Neuronal stem cell (in vitro differentiated cells): ENCODE results near the gene HDGF.

Experiments used
- DNase-seq: peaks from one replicate; pipeline ENCODE4 v3.0.0-alpha.2; 2013; ENCODE audit warnings: low spot score
- H2AFZ ChIP-seq: one replicate; pipeline ENCODE4 v1.6.1; 2013; ENCODE audit warnings: mild to moderate bottlenecking, low read length, inconsistent platforms
- H2AK5ac ChIP-seq: 2 replicates; pipeline ENCODE4 v1.6.1; 2013; ENCODE audit warnings: low read depth, mild to moderate bottlenecking, inconsistent platforms, low read length, moderate library complexity, mixed read lengths
- H2BK120ac ChIP-seq: 2 replicates; pipeline ENCODE4 v1.6.1; 2013; ENCODE audit warnings: low read depth, mild to moderate bottlenecking, inconsistent platforms, low read length, moderate library complexity, mixed read lengths
- H2BK12ac ChIP-seq: one replicate; pipeline ENCODE4 v1.6.1; 2013; ENCODE audit warnings: low read length, inconsistent platforms
- H2BK15ac ChIP-seq: 2 replicates; pipeline ENCODE4 v1.6.1; 2013; ENCODE audit warnings: mild to moderate bottlenecking, low read length, inconsistent platforms, mixed read lengths
- H2BK5ac ChIP-seq: one replicate; pipeline ENCODE4 v1.6.1; 2013; ENCODE audit warnings: inconsistent platforms, mild to moderate bottlenecking, low read length, moderate library complexity
- H3K14ac ChIP-seq: one replicate; pipeline ENCODE4 v1.6.1; 2013; ENCODE audit warnings: low read length, inconsistent platforms
- H3K18ac ChIP-seq: 2 replicates; pipeline ENCODE4 v1.6.1; 2013; ENCODE audit warnings: low read length, inconsistent platforms
- H3K23ac ChIP-seq: 2 replicates; pipeline ENCODE4 v1.6.1; 2013; ENCODE audit warnings: low read depth, mild to moderate bottlenecking, mixed read lengths, low read length, inconsistent platforms; ENCODE audit not compliant: poor library complexity
- H3K27ac ChIP-seq: replicated peaks from 3 replicates; pipeline ENCODE4 v1.5.1; 2013; ENCODE audit warnings: low read length, inconsistent platforms
- H3K27me3 ChIP-seq, 3 experiments: 2 replicates each; pipeline ENCODE4 v1.6.1; 2013; ENCODE audit warnings: low read length in 3 of 3, mild to moderate bottlenecking in 2 of 3, inconsistent platforms in 1 of 3, low read depth in 1 of 3, mixed read lengths in 1 of 3, moderate library complexity in 1 of 3; ENCODE audit not compliant: control insufficient read depth in 3 of 3, insufficient read depth in 3 of 3
- H3K36me3 ChIP-seq, 2 donors: replicated peaks in 1 of 2; 2 replicates each; pipeline ENCODE4 v1.6.1; 2013; ENCODE audit warnings: low read length in 2 of 2; ENCODE audit not compliant: control insufficient read depth in 2 of 2, insufficient read depth in 2 of 2
- H3K4ac ChIP-seq: 2 replicates; pipeline ENCODE4 v1.6.1; 2013; ENCODE audit warnings: inconsistent platforms, mild to moderate bottlenecking, low read length, moderate library complexity
- H3K4me1 ChIP-seq, 2 donors: 1 replicate in 1 of 2; 2 replicates in 1 of 2; pipeline ENCODE4 v1.6.1; 2013; ENCODE audit warnings: low read length in 2 of 2, low read depth in 1 of 2; ENCODE audit not compliant: control insufficient read depth in 2 of 2, insufficient read depth in 1 of 2
- H3K4me2 ChIP-seq: one replicate; pipeline ENCODE4 v1.6.1; 2013; ENCODE audit warnings: mild to moderate bottlenecking, low read length, inconsistent platforms; ENCODE audit not compliant: insufficient read depth, poor library complexity, severe bottlenecking
- H3K4me3 ChIP-seq, 2 donors: 2 replicates each; pipeline ENCODE4 v1.5.1; 2013; ENCODE audit warnings: low read length in 2 of 2, mild to moderate bottlenecking in 2 of 2, inconsistent platforms in 1 of 2, moderate library complexity in 1 of 2
- H3K79me1 ChIP-seq: one replicate; pipeline ENCODE4 v1.6.1; 2013; ENCODE audit warnings: low read depth, mild to moderate bottlenecking, inconsistent platforms, low read length, moderate library complexity
- H3K9ac ChIP-seq: one replicate; pipeline ENCODE4 v1.6.1; 2013; ENCODE audit warnings: mild to moderate bottlenecking, low read depth, low read length, inconsistent platforms; ENCODE audit not compliant: poor library complexity
- H3K9me3 ChIP-seq, 2 donors: replicated peaks in 1 of 2; 2 replicates each; pipeline versions ENCODE3 to v1.6.1; 2013; ENCODE audit warnings: low read length in 2 of 2, mild to moderate bottlenecking in 2 of 2, inconsistent platforms in 1 of 2, low read depth in 1 of 2, mixed read lengths in 1 of 2, moderate library complexity in 1 of 2; ENCODE audit not compliant: control insufficient read depth in 2 of 2, insufficient read depth in 1 of 2
- H4K8ac ChIP-seq: one replicate; pipeline ENCODE4 v1.6.1; 2013; ENCODE audit warnings: low read depth, mild to moderate bottlenecking, inconsistent platforms, low read length, moderate library complexity
- H4K91ac ChIP-seq: one replicate; pipeline ENCODE4 v1.6.1; 2013; ENCODE audit warnings: low read length, low read depth, mild to moderate bottlenecking, inconsistent platforms; ENCODE audit not compliant: poor library complexity
- WGBS, 2 donors: extraction: QIAGEN DNeasy Blood & Tissue Kit; methylation state at CpG; one replicate each; pipeline ENCODE4 v1.1.7; 2013; ENCODE audit warnings: missing lambda C conversion rate in 2 of 2, mixed read lengths in 1 of 2; ENCODE audit not compliant: insufficient read length in 2 of 2, insufficient replicate concordance in 1 of 2; ENCODE audit errors: extremely low coverage in 2 of 2; 5-methylcytosine and 5-hydroxymethylcytosine counted together

Gene HDGF

DNA sequence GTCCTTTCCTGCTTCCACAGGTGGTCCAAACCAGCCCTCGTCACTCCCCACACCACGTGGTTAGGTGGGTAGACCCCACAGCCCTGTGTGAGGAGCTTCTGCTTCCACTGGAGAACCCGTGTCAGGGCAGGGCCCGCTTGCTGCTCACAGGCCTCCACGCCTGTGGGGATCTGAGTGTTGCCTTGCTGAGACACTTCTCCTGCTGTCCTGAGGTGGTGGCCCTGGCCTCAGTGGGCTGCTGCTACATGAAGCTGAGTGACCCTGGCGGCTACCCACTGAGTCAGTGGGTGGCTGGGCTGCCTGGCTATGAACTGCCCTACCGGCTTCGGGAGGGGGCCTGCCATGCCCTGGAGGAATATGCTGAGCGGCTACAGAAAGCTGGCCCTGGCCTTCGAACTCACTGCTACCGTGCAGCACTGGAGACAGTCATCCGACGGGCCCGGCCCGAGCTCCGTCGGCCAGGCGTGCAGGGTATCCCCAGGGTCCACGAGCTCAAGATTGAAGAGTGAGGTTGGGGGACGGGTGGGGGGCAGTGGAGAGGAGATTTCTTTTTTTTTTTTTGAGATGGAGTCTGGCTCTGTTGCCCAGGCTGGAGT lies 17.4 kb downstream of the HDGF start:
- Histone ChIP-seq H3K23ac (peak overlapping the region; percentile 34), H3K4me3 (no peak overlapping the region), H2AFZ (no peak overlapping the region), H2BK15ac (no peak overlapping the region), H3K4me2 (no peak overlapping the region), H3K27ac (no peak overlapping the region), H3K14ac (no peak overlapping the region), H3K9ac (peak overlapping the region; percentile 12), H2BK5ac (no peak overlapping the region), H3K4ac (no peak overlapping the region), H4K91ac (no peak overlapping the region), H3K9me3 (no peaks in the 10 kb centered on the region), H3K4me1 (peaks cover 1 to 4% of the 10 kb centered on the region in 2 donors), H2BK12ac (no peak overlapping the region), H3K36me3 (peaks cover 21 to 72% of the 10 kb centered on the region in 2 donors), H2AK5ac (no peak overlapping the region), H3K18ac (no peak overlapping the region), H3K27me3 (no peaks in the 10 kb centered on the region), H3K79me1 (peaks cover 2% of the 10 kb centered on the region), H2BK120ac (no peak overlapping the region), H4K8ac (no peak overlapping the region)
- no peak for DNase-seq
- WGBS, 2 donors = no CpG with 5 or more reads among the region's 20 CpGs

- no peak within 1 kb of the TSS for H3K4ac ChIP-seq
- H4K8ac ChIP-seq = no peak within 1 kb of the TSS
- peak within 1 kb of the TSS; percentile 88 to 95 for H3K4me3 ChIP-seq
- H3K9ac ChIP-seq = peak within 1 kb of the TSS; percentile 96
- H3K14ac ChIP-seq = no peak within 1 kb of the TSS
- H3K79me1 ChIP-seq = peaks cover 5% of the 10 kb centered on the region
- H2AK5ac ChIP-seq = peak within 1 kb of the TSS; percentile 67
- no peak within 1 kb of the TSS for H4K91ac ChIP-seq
- no peaks in the 10 kb centered on the region for H3K9me3 ChIP-seq
- no peak within 1 kb of the TSS for H2BK120ac ChIP-seq
- H3K23ac ChIP-seq = peak within 1 kb of the TSS; percentile 65
- H3K36me3 ChIP-seq = peaks cover 21 to 61% of the 10 kb centered on the region in 2 donors
- H2BK12ac ChIP-seq = no peak within 1 kb of the TSS
- H3K4me1 ChIP-seq = peaks cover 15 to 30% of the 10 kb centered on the region in 2 donors
- peak within 1 kb of the TSS; percentile 91 for H3K18ac ChIP-seq
- H2BK5ac ChIP-seq = peak within 1 kb of the TSS; percentile 82
- peak within 1 kb of the TSS; percentile 59 for H3K27ac ChIP-seq
- H2BK15ac ChIP-seq = no peak within 1 kb of the TSS
- no CpG with 5 or more reads among the region's 57 CpGs for WGBS, 2 donors
- H3K27me3 ChIP-seq = no peaks in the 10 kb centered on the region
- H2AFZ ChIP-seq = peak within 1 kb of the TSS; percentile 91
- peak; percentile 94 for DNase-seq
- H3K4me2 ChIP-seq = peak within 1 kb of the TSS; percentile 89
These were observed 22.6 kb downstream of the HDGF start, which contains the start of gene ISG20L2 for GRCh38 chr1:156728599-156729462. Gene ISG20L2, minus strand, starts transcription at chr1:156728766. Its CDS starts 1,114 bp downstream, at chr1:156727652.

DNA sequence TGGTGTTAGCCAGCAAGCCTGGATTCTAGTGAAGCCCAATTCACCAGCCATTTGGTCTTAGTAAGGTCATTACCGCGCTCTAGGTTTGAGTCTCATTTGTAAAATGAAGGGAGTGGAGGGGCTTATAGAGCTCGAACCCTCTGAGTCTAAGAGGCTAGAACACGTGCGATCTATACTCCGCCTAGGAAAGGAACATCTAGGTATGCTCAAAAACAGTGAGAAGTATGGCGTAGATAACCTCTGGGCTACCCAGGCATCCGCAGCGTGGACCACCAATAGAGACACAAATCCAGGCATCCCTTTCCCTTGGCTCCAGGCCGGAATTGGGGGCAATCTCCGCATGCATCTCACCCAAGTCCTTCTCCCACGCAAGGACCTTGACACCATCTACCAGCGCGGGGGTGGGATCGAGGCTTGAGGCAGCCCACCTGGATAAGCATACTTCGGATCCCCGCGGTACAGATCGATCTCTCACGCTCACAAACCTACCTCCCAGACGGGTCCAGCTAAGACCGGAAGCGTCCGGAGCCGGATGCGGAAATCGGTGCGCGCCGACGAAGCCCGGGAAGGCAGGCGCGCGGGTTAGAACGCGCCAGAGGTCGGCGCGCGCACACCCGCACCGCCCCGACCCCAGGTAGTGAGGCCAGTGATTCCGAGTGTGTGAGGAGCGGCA lies 23.4 kb downstream of the HDGF start, which contains the start of gene METTL25B:
METTL25B (plus strand) TSS at position 544 of the 673 bp plus-strand sequence. CDS start 636 bp downstream, outside the sequence.
- no peak within 1 kb of the TSS for H3K4ac ChIP-seq
- H2BK15ac ChIP-seq = no peak within 1 kb of the TSS
- peak within 1 kb of the TSS; percentile 91 for H3K18ac ChIP-seq
- H3K4me2 ChIP-seq = peak within 1 kb of the TSS; percentile 89
- H3K9me3 ChIP-seq = no peaks in the 10 kb centered on the region
- H3K79me1 ChIP-seq = peaks cover 5% of the 10 kb centered on the region
- H3K23ac ChIP-seq = peak within 1 kb of the TSS; percentile 65
- DNase-seq = peak; percentile 76
- no CpG with 5 or more reads among the region's 46 CpGs for WGBS, 2 donors
- H2AK5ac ChIP-seq = peak within 1 kb of the TSS; percentile 67
- H2BK5ac ChIP-seq = peak within 1 kb of the TSS; percentile 82
- H3K27me3 ChIP-seq = no peaks in the 10 kb centered on the region
- H2BK12ac ChIP-seq = no peak within 1 kb of the TSS
- peaks cover 27 to 61% of the 10 kb centered on the region in 2 donors for H3K36me3 ChIP-seq
- H3K4me1 ChIP-seq = peaks cover 15 to 30% of the 10 kb centered on the region in 2 donors
- peak within 1 kb of the TSS; percentile 59 for H3K27ac ChIP-seq
- H2AFZ ChIP-seq = peak within 1 kb of the TSS; percentile 91
- peak within 1 kb of the TSS; percentile 96 for H3K9ac ChIP-seq
- H4K91ac ChIP-seq = no peak within 1 kb of the TSS
- no peak within 1 kb of the TSS for H2BK120ac ChIP-seq
- no peak within 1 kb of the TSS for H4K8ac ChIP-seq
- peak within 1 kb of the TSS; percentile 88 to 95 for H3K4me3 ChIP-seq
- H3K14ac ChIP-seq = no peak within 1 kb of the TSS
